ENCODE results near the gene RPS6KL1.

The RPS6KL1 gene

GRCh38 chr14:74951443-74952179 lies 28.6 kb upstream of the RPS6KL1 start:
- DNase-seq: no peak

- no peak for DNase-seq
Observed at GRCh38 chr14:74950795-74951442, 27.9 kb upstream of the RPS6KL1 start.

GRCh38 chr14:74949859-74950573 lies 27.0 kb upstream of the RPS6KL1 start:
- no peak for DNase-seq

- no peak for DNase-seq
Observed at GRCh38 chr14:74949191-74949601, 26.1 kb upstream of the RPS6KL1 start.

- DNase-seq: no peak
Observed at GRCh38 chr14:74948228-74949175, 25.4 kb upstream of the RPS6KL1 start.

- DNase-seq: no peak
Observed at GRCh38 chr14:74947353-74948227, 24.5 kb upstream of the RPS6KL1 start.

GRCh38 chr14:74946659-74947281 lies 23.7 kb upstream of the RPS6KL1 start:
- no peak for DNase-seq

GRCh38 chr14:74945852-74946658 lies 23.0 kb upstream of the RPS6KL1 start:
- DNase-seq: peak; percentile 43

GRCh38 chr14:74945261-74945851 lies 22.3 kb upstream of the RPS6KL1 start:
- no peak for DNase-seq

- DNase-seq: no peak
Observed at GRCh38 chr14:74942608-74943007, 19.5 kb upstream of the RPS6KL1 start.

GRCh38 chr14:74942181-74942580 lies 19.1 kb upstream of the RPS6KL1 start:
- DNase-seq: no peak

- no peak for DNase-seq
Observed at GRCh38 chr14:74941676-74942097, 18.6 kb upstream of the RPS6KL1 start.

- no peak for DNase-seq
Observed at GRCh38 chr14:74940956-74941565, 18.0 kb upstream of the RPS6KL1 start.

- DNase-seq: no peak
Observed at GRCh38 chr14:74938531-74939495, 15.8 kb upstream of the RPS6KL1 start.

- DNase-seq: no peak
Observed at GRCh38 chr14:74937171-74937570, 14.1 kb upstream of the RPS6KL1 start.

GRCh38 chr14:74936731-74937130 lies 13.7 kb upstream of the RPS6KL1 start:
- DNase-seq: no peak

GRCh38 chr14:74936151-74936550 lies 13.1 kb upstream of the RPS6KL1 start:
- DNase-seq: no peak

- DNase-seq: no peak
Observed at GRCh38 chr14:74935360-74935680, 12.3 kb upstream of the RPS6KL1 start.
